Measurements from ENCODE around the gene PNPO. TPM values are rescaled to one million over a fixed set of nuclear protein-coding genes. Genes with fewer than 3 reads are reported as not detected.
A peak's percentile ranks its signal among the peaks of the same experiment; 100 is the strongest.

Gene PNPO
- total RNA-seq, 2 donors from 2014 or later: 18.4 to 30.1 TPM

DNA sequence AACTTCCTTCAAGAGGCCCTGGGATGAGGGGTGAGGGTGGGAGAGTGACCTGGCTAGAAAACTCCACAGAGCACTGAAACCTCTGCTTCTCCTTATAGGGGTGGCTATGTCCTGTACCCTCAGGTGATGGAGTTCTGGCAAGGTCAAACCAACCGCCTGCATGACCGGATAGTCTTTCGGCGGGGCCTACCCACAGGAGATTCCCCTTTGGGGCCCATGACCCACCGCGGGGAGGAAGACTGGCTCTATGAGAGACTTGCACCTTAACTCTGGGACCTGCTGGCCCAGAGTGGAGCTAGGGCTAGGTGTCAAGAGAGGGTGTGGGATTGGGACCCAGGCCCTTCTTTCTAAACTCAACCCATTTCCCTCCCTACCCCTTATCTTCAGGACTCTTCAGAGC lies 5.1 kb downstream of the PNPO start:
- H3K4me1 Mint-ChIP-seq (ENCODE audit: low read depth): peaks cover 74% of the 10 kb centered on the region
- H3K36me3 Mint-ChIP-seq (ENCODE audit: insufficient read depth in 2 of 2): peaks cover 2 to 4% of the 10 kb centered on the region in 2 donors
- H3K27me3 Mint-ChIP-seq (ENCODE audit: low read depth): no peaks in the 10 kb centered on the region
- no peak overlapping the region for H3K4me3 Mint-ChIP-seq
- DNase-seq (no peak), ATAC-seq (replicated peaks in 1 of 2) (peak; percentile 2 to 7)
- H3K27ac Mint-ChIP-seq: peak overlapping the region; percentile 91
- H3K9me3 Mint-ChIP-seq: no peaks in the 10 kb centered on the region

DNA sequence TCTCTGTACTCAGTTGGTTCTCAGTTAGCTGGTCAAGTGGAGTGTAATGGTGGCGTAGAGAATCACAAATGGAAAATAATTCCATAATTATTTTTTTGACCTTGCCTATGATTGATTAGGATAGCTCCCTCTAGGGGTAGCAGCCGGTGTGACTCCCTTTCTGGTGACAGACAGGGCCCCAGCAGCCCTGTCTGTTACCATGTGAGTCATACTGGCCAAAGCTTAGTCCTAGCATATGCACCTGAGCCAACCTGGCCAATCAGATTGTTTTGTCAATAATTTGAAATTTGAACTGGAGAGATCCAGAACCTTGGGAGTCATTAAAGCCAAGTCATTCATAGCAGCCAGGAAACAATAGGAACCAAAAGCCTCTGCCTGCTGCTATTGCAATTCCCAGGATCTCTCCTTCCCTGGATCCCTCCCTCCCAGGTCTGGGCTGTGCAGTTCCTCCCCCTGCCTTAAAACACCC lies 5.6 kb downstream of the PNPO start:
- Mint-ChIP-seq H3K4me3 (no peak overlapping the region), H3K9me3 (no peaks in the 10 kb centered on the region), H3K27me3 (ENCODE audit: low read depth) (no peaks in the 10 kb centered on the region), H3K4me1 (ENCODE audit: low read depth) (peaks cover 70% of the 10 kb centered on the region), H3K27ac (peak overlapping the region; percentile 91), H3K36me3 (ENCODE audit: insufficient read depth in 2 of 2) (peaks cover 2% of the 10 kb centered on the region in 2 donors)
- ATAC-seq (replicated peaks in 1 of 2) (peak; percentile 88 to 89), DNase-seq (peak; percentile 77 to 83)

DNA sequence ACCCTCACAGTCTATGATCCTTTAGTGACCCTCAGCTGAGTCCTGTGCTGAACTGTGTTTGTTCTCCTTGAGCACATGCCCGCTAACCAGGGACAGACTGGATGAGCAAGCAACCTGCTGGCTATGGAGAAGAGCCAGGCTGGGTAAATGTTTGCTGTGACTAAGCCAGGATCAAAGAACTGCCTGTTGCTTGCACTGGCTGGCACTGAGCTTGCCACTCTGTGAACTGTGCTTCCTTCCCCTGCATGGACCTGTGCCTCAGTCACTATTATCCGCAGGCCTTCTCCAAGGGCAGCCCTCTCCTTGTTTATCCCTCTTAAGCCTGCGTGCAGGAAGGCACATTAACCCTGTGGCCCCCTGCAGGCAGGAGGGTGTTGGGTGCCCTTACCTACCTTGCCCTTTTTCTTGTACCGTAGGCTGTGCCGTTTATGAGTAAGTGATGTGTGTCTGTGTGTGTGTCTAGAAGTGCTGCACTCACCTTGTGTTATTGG lies 7.4 kb downstream of the PNPO start:
- no peak overlapping the region for H3K4me3 Mint-ChIP-seq
- no peaks in the 10 kb centered on the region for H3K27me3 Mint-ChIP-seq (ENCODE audit: low read depth)
- no peak for DNase-seq
- peak; percentile 14 to 17 for ATAC-seq (replicated peaks in 1 of 2)
- peaks cover 52% of the 10 kb centered on the region for H3K4me1 Mint-ChIP-seq (ENCODE audit: low read depth)
- H3K9me3 Mint-ChIP-seq: no peaks in the 10 kb centered on the region
- H3K36me3 Mint-ChIP-seq (ENCODE audit: insufficient read depth in 2 of 2): peaks cover 2% of the 10 kb centered on the region in 2 donors
- H3K27ac Mint-ChIP-seq: no peak overlapping the region

DNA sequence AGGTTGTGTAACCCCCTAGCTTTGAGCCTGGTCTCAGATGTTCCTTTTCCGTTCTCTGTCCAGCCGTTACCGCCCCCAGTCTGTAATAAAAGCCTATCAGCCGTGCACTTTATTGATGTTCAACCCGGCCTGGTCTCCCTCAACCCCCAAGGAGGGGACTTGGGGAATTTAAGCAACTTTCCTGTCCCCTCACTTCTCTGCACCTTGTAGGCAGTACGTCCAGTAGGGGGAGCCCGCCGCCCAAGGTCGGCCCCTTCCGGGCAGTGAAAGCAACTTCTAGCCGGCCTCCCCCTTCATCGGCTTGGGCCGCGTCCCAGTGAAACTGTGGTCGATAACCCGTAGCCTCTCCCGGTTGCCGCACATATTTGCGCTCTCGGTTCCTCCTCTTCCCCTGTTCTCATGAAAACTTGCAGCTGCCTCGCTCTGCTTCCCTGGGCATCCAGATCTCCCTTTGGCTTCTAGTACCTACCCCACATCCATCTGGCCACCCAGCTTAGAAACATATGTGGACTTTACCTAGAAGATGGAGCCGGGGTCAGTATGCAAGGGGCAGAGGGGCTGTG lies 7.9 kb downstream of the PNPO start:
- DNase-seq (peak; percentile 90 to 92), ATAC-seq (replicated peaks in 1 of 2) (peak; percentile 76 to 77)
- H3K27me3 Mint-ChIP-seq (ENCODE audit: low read depth): no peaks in the 10 kb centered on the region
- peak overlapping the region; percentile 57 to 76 for H3K4me3 Mint-ChIP-seq
- no peaks in the 10 kb centered on the region for H3K9me3 Mint-ChIP-seq
- no peak overlapping the region for H3K27ac Mint-ChIP-seq
- H3K36me3 Mint-ChIP-seq (ENCODE audit: insufficient read depth in 2 of 2): peaks cover 2% of the 10 kb centered on the region in 2 donors
- peaks cover 48% of the 10 kb centered on the region for H3K4me1 Mint-ChIP-seq (ENCODE audit: low read depth)

DNA sequence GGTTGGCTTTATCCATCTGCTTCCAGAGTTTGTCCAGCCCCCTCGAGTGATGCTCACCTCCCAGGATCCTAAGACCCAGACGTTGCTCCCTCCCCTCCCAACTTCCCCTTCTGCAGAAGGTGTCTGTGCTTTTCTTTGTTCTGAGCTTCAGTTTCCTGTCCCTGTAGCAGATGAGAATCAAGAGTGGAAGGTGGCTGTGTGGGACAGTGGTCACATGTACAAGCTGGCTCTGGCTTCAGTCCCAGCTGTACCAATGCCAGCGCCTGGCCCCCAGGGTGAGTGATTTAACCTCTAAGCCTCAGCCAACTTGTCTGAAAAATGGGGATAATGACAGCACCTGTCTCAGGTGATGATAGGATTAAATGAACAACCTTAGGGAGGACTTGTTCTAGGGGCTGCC lies 8.6 kb downstream of the PNPO start:
- peak overlapping the region; percentile 57 to 76 for H3K4me3 Mint-ChIP-seq
- peaks cover 41% of the 10 kb centered on the region for H3K4me1 Mint-ChIP-seq (ENCODE audit: low read depth)
- no peaks in the 10 kb centered on the region for H3K27me3 Mint-ChIP-seq (ENCODE audit: low read depth)
- peaks cover 2% of the 10 kb centered on the region in 2 donors for H3K36me3 Mint-ChIP-seq (ENCODE audit: insufficient read depth in 2 of 2)
- ATAC-seq (replicated peaks in 1 of 2) (no peak), DNase-seq (no peak)
- H3K9me3 Mint-ChIP-seq: no peaks in the 10 kb centered on the region
- no peak overlapping the region for H3K27ac Mint-ChIP-seq

- Mint-ChIP-seq H3K36me3 (ENCODE audit: insufficient read depth in 2 of 2) (peaks cover 2% of the 10 kb centered on the region in 2 donors), H3K9me3 (no peaks in the 10 kb centered on the region), H3K27ac (no peak overlapping the region), H3K27me3 (ENCODE audit: low read depth) (no peaks in the 10 kb centered on the region), H3K4me1 (ENCODE audit: low read depth) (peaks cover 36% of the 10 kb centered on the region), H3K4me3 (no peak overlapping the region)
- DNase-seq (no peak), ATAC-seq (replicated peaks in 1 of 2) (no peak)
These were observed 9.1 kb downstream of the PNPO start for GRCh38 chr17:47950448-47950847.

- no peaks in the 10 kb centered on the region for H3K9me3 Mint-ChIP-seq
- no peaks in the 10 kb centered on the region for H3K27me3 Mint-ChIP-seq (ENCODE audit: low read depth)
- H3K36me3 Mint-ChIP-seq (ENCODE audit: insufficient read depth in 2 of 2): peaks cover 0 to 2% of the 10 kb centered on the region in 2 donors
- no peak overlapping the region for H3K4me3 Mint-ChIP-seq
- H3K4me1 Mint-ChIP-seq (ENCODE audit: low read depth): peaks cover 17% of the 10 kb centered on the region
- no peak for DNase-seq
- H3K27ac Mint-ChIP-seq: no peak overlapping the region
- ATAC-seq (replicated peaks in 1 of 2): no peak
These were observed 11.0 kb downstream of the PNPO start for GRCh38 chr17:47952171-47953021.

- Mint-ChIP-seq H3K27ac (no peak overlapping the region), H3K36me3 (ENCODE audit: insufficient read depth in 2 of 2) (peaks cover 0 to 2% of the 10 kb centered on the region in 2 donors), H3K4me3 (no peak overlapping the region), H3K9me3 (no peaks in the 10 kb centered on the region), H3K27me3 (ENCODE audit: low read depth) (no peaks in the 10 kb centered on the region), H3K4me1 (ENCODE audit: low read depth) (peaks cover 13% of the 10 kb centered on the region)
- ATAC-seq (replicated peaks in 1 of 2) (no peak), DNase-seq (no peak)
These were observed 12.5 kb downstream of the PNPO start for GRCh38 chr17:47953909-47954308.

DNA sequence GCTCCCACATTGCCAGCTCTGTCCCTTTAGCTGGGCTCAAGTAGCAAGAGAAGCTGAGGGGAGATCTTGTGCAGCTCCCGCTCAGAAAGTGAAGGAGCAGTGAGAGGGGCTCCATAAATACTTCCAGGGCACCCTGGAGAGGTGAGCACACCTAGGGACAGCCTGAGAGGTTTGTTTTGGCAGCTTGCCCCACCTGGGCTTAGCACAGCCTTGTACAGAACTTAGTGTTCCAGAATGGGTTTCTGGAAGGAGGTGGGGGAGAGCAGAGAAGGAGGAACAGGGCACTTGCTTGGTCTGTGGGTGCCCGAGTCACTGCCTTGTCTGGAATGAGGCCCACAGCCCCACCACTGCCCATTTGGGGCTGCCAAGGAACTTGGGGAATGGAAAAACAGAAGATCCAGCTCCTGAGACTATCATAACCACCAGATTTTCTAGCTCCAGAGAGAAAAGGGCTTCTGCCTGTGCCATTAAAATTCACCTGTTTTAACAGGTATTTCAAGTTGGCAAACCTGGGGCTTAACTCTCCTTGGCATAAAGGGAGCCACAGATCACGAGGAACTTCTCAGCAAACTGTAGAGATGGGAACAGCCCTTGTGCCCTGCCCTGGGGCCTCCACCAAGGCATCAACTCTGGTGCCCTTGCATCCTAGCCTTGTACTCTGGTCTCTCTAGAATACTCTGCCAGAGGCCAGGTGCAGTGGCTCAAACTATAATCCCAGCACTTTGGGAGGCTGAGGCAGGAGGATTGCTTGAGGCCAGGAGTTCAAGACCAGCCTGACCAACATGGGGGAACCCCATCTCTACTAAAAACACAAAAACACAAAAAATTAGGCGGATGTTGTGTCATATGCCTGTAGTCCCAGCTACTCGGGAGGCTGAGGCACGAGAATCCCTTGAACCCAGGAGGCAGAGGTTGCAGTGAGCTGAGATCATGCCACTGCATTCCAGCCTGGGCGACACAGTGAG lies 14.4 kb downstream of the PNPO start:
- DNase-seq: no peak
- no peaks in the 10 kb centered on the region for H3K36me3 Mint-ChIP-seq (ENCODE audit: insufficient read depth in 2 of 2)
- H3K27me3 Mint-ChIP-seq (ENCODE audit: low read depth): no peaks in the 10 kb centered on the region
- H3K9me3 Mint-ChIP-seq: no peaks in the 10 kb centered on the region
- no peaks in the 10 kb centered on the region for H3K4me1 Mint-ChIP-seq (ENCODE audit: low read depth)
- H3K27ac Mint-ChIP-seq: no peak overlapping the region
- H3K4me3 Mint-ChIP-seq: no peak overlapping the region
- ATAC-seq (replicated peaks in 1 of 2): no peak

DNA sequence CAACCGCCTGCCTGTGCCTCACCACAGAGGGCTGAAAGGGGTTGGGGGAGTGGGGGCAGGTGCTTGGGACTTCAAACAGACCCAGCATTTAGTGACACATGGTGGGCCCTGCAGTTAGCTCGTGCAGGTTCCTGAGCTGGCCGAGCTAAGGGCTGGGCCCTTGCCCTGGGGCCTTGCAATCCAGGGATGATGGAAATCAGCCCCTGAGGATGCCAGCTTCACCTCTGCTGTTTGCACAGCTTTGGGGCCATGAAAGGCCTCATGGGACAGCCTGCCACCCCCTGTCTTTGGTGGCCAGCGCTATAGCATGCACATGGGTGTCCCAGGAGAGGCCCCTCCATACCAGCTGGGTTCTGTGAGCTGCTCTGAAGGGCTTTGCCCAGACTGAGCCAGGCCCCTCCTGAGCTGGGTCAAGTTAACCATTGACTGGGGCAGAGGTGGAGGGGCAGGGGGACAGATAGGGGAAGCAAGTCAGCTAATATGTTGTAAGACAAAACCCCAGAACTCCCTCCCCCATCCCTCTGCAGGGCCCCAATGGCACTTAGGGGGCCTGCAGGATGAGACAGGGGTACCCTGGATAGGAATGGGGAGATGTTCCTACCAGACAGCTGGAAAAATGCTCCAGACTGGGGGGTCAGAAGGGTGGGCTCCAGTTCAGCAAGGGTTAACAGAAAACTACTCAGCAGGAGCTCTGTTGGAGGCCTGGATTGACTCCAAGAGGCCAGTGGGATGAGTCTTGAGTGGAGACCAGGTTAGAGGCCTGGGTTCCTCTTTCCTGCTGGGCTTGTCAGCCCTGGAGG lies 15.6 kb downstream of the PNPO start:
- no peak for ATAC-seq (replicated peaks in 1 of 2)
- Mint-ChIP-seq H3K9me3 (no peaks in the 10 kb centered on the region), H3K4me1 (ENCODE audit: low read depth) (no peaks in the 10 kb centered on the region), H3K4me3 (no peak overlapping the region), H3K27me3 (ENCODE audit: low read depth) (no peaks in the 10 kb centered on the region), H3K36me3 (ENCODE audit: insufficient read depth in 2 of 2) (no peaks in the 10 kb centered on the region), H3K27ac (no peak overlapping the region)
- no peak for DNase-seq

GRCh38 chr17:47957591-47958490 lies 16.5 kb downstream of the PNPO start, which contains the start of gene PRR15L:
PRR15L (minus strand) TSS chr17:47957883; CDS start chr17:47953234, 4,649 bp downstream.
- H3K27me3 Mint-ChIP-seq (ENCODE audit: low read depth): no peaks in the 10 kb centered on the region
- DNase-seq (no peak), ATAC-seq (replicated peaks in 1 of 2) (no peak)
- H3K4me3 Mint-ChIP-seq: no peak within 1 kb of the TSS
- H3K9me3 Mint-ChIP-seq: no peaks in the 10 kb centered on the region
- H3K27ac Mint-ChIP-seq: no peak within 1 kb of the TSS
- no peaks in the 10 kb centered on the region for H3K4me1 Mint-ChIP-seq (ENCODE audit: low read depth)
- H3K36me3 Mint-ChIP-seq (ENCODE audit: insufficient read depth in 2 of 2): no peaks in the 10 kb centered on the region
